ENCODE measurements around the gene PRKAG2. TPM values are rescaled to one million over a fixed set of nuclear protein-coding genes. Genes with fewer than 3 reads are reported as not detected.
A peak's percentile ranks its signal among the peaks of the same experiment; 100 is the strongest.

PRKAG2 gene
- total RNA-seq, 3 donors from 2014 or later, result 32.3 to 56.6 (median 34.4) TPM

DNA sequence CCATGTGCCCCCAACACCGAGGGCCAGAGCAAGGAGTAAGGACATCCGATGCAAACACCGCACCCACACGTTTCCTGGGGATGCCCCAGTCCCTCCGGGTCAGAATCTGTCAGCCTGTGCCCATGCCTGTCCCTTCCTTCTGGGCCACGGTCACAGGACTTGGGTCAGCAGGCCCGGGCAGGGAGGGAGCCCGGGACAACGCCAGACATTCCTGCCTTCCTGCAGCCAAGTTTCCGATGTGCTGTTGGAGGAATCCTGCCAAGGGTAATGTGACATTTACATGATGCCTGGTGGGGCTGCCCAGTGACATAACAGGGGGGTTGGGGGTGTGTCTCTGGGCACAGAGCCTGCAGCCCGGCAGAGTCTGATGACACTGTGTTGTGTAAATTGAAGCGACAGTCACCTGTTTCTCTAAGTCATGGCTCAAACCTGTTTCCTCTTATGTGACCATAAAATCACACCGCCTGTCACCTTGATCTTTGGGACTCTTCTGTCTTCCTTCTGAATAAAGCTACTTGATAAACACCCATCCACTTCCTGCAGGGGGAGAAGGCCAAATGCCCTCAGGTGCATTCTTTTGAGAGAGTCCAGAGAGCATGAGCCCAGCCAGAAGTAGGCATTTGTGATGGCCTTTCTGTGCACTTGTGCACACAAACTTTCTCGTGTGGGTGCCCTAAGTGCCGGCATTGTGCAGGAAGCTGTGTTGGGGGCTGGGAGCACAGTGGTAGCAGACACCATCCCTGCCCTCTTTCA lies 181.9 kb downstream of the PRKAG2 start:
- H3K27ac ChIP-seq, result peak overlapping the region; percentile 83 to 85
- DNase-seq (ENCODE audit: low spot score in 2 of 2), result peak; percentile 88 to 91
- intact Hi-C loops (cut with DNase I; ENCODE audit: low total_unique reads), result no loop called here

DNA sequence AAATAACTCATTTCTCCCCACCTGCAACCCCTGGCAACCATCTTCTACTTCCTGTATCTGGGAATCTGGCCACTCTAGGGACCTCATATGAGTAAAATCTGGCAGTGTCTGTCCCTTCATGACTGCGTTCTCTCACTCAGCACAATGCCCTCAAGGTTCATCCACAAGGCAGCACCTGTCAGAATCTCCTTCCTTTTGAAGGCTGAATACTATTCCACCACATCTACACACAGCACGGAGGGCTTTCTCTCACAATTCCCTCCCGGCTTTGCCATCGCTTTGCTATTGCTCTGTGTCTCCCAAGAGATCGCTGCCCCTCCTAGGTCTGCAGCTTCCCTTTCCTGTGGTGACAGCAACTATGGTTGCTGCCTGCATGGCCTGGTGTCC lies 182.5 kb downstream of the PRKAG2 start:
- peaks cover 0 to 22% of the 10 kb centered on the region in 2 donors for H3K4me1 ChIP-seq
- no peaks in the 10 kb centered on the region for H3K9me3 ChIP-seq
- H3K4me3 ChIP-seq, result peak overlapping the region in 1 of 3 donors; percentile 1
- no peak for DNase-seq (ENCODE audit: low spot score in 2 of 2)
- TF ChIP-seq, protein P1, sequence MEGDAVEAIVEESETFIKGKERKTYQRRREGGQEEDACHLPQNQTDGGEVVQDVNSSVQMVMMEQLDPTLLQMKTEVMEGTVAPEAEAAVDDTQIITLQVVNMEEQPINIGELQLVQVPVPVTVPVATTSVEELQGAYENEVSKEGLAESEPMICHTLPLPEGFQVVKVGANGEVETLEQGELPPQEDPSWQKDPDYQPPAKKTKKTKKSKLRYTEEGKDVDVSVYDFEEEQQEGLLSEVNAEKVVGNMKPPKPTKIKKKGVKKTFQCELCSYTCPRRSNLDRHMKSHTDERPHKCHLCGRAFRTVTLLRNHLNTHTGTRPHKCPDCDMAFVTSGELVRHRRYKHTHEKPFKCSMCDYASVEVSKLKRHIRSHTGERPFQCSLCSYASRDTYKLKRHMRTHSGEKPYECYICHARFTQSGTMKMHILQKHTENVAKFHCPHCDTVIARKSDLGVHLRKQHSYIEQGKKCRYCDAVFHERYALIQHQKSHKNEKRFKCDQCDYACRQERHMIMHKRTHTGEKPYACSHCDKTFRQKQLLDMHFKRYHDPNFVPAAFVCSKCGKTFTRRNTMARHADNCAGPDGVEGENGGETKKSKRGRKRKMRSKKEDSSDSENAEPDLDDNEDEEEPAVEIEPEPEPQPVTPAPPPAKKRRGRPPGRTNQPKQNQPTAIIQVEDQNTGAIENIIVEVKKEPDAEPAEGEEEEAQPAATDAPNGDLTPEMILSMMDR (IDR thresholded peaks at IDR 0.05), result no peak
- no peak for TF ChIP-seq POLR2A (IDR thresholded peaks at IDR 0.05)
- TF ChIP-seq POLR2AphosphoS5 (IDR thresholded peaks at IDR 0.05), result no peak
- intact Hi-C loops (cut with DNase I; ENCODE audit: low total_unique reads), result no loop called here
- H3K27ac ChIP-seq, result peak overlapping the region; percentile 83 to 85
- H3K36me3 ChIP-seq, result no peaks in the 10 kb centered on the region
- H3K27me3 ChIP-seq, result no peaks in the 10 kb centered on the region

More for the DNA sequence above, 181.9 kb downstream of the PRKAG2 start:
- H3K4me3 ChIP-seq, result peak overlapping the region in 1 of 3 donors; percentile 1
- no peaks in the 10 kb centered on the region for H3K27me3 ChIP-seq
- TF ChIP-seq POLR2AphosphoS5 (IDR thresholded peaks at IDR 0.05) (peak; percentile 76 to 87 (median 79)), POLR2A (IDR thresholded peaks at IDR 0.05) (no peak)
- TF ChIP-seq, protein P1 (IDR thresholded peaks at IDR 0.05), result no peak
- H3K9me3 ChIP-seq, result no peaks in the 10 kb centered on the region
- H3K4me1 ChIP-seq, result peaks cover 0 to 20% of the 10 kb centered on the region in 2 donors
- H3K36me3 ChIP-seq, result no peaks in the 10 kb centered on the region

DNA sequence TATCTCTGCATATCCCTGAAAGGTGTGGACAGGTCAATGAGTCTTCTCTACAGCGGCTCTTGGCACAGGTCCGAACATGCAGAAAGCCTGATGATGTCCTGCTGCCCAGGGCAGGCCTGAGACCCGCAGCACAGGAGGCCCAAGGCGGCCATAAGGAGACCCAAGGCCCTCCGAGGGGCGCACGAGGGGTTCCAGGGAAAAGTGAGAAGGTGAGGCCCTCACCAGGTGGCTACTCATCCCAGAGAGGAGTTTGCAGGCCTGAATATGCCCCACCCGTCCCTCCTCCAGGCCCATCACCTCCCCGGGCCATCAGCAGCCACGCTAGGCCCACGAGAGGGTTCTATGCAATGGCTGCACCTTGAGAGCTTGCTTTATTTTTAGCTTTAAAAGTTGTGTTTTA lies 183.8 kb downstream of the PRKAG2 start:
- peaks cover 0 to 27% of the 10 kb centered on the region in 2 donors for H3K4me1 ChIP-seq
- H3K27me3 ChIP-seq, result no peaks in the 10 kb centered on the region
- no peaks in the 10 kb centered on the region for H3K36me3 ChIP-seq
- TF ChIP-seq, protein P1 (IDR thresholded peaks at IDR 0.05), result no peak
- no peak for TF ChIP-seq POLR2A (IDR thresholded peaks at IDR 0.05)
- no peak for TF ChIP-seq POLR2AphosphoS5 (IDR thresholded peaks at IDR 0.05)
- no peak overlapping the region for H3K27ac ChIP-seq
- H3K9me3 ChIP-seq, result no peaks in the 10 kb centered on the region
- intact Hi-C loops (cut with DNase I; ENCODE audit: low total_unique reads), result no loop called here
- H3K4me3 ChIP-seq, result no peak overlapping the region
- DNase-seq (ENCODE audit: low spot score in 2 of 2), result no peak

DNA sequence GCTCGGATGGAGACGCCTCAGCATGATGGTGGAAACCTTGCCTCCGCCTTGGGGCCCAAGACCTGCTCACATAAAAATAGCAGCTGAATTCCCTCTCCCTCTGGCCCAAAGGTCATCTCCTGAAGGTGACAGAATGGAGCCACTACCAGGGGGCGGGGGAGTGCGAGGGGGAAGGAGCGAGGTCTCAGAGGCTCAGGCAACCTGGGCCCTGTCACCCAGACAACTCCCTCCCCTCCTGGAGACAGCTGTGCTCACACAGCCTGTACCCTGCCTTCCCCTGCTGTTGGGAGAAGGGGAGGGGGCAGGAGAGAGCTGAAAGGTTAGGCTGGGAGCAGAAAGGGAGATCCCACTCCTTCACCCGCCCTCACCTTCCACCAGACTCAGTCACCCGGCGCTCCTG lies 184.2 kb downstream of the PRKAG2 start:
- no peaks in the 10 kb centered on the region for H3K36me3 ChIP-seq

DNA sequence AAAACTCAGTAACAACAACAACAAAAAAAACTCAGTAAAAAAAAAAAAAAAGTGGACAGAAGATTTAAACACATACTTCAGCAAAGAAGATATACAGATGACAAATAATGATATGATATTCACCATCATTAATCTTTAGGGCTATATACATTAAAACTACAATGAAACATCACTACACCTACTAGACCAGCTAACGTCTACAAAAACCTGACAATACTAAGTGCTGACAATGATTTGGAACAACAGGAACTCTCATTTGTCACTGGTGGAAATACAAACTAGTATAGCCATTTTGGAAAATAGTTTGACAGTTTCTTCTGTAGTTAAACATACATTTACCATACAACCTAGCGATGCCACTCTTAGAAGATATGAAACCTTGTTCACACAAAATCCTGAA lies 185.5 kb downstream of the PRKAG2 start:
- Histone ChIP-seq H3K9me3 (no peaks in the 10 kb centered on the region), H3K36me3 (no peaks in the 10 kb centered on the region), H3K27me3 (no peaks in the 10 kb centered on the region), H3K4me3 (no peak overlapping the region), H3K27ac (no peak overlapping the region), H3K4me1 (peaks cover 0 to 29% of the 10 kb centered on the region in 2 donors)
- TF ChIP-seq POLR2AphosphoS5 (IDR thresholded peaks at IDR 0.05) (no peak), POLR2A (IDR thresholded peaks at IDR 0.05) (no peak)
- TF ChIP-seq, protein P1 (IDR thresholded peaks at IDR 0.05), result no peak
- DNase-seq (ENCODE audit: low spot score in 2 of 2), result no peak
- intact Hi-C loops (cut with DNase I; ENCODE audit: low total_unique reads), result no loop called here

More for the DNA sequence above, 184.2 kb downstream of the PRKAG2 start:
- H3K4me1 ChIP-seq, result peaks cover 0 to 31% of the 10 kb centered on the region in 2 donors
- no peaks in the 10 kb centered on the region for H3K27me3 ChIP-seq
- DNase-seq (ENCODE audit: low spot score in 2 of 2), result no peak
- H3K27ac ChIP-seq, result no peak overlapping the region
- no peak for TF ChIP-seq POLR2AphosphoS5 (IDR thresholded peaks at IDR 0.05)
- TF ChIP-seq, protein P1 (IDR thresholded peaks at IDR 0.05), result no peak
- no peak for TF ChIP-seq POLR2A (IDR thresholded peaks at IDR 0.05)
- intact Hi-C loops (cut with DNase I; ENCODE audit: low total_unique reads), result no loop called here
- H3K4me3 ChIP-seq, result no peak overlapping the region
- H3K9me3 ChIP-seq, result no peaks in the 10 kb centered on the region

Measured in breast epithelium (tissue), 4 donors.